K562 (cell line): Measurements from ENCODE around the gene MACROD2. TPM values are rescaled to one million over a fixed set of nuclear protein-coding genes. Genes with fewer than 3 reads are reported as not detected.

Experiments
- CBFA2T3 ChIP-seq: fragments of 450-650 bp; IDR thresholded peaks from 2 replicates; pipeline ENCODE4 v1.6.1; 2017
- CHD1 ChIP-seq: fragments of 200-600 bp; sonication (generic); IDR thresholded peaks from one replicate; pipeline ENCODE4 v1.6.1; 2012; ENCODE audit warnings: mild to moderate bottlenecking, moderate library complexity, low read length, inconsistent platforms
- GTF2E2 ChIP-seq: fragments of 200-800 bp; sonication (Bioruptor generic); IDR thresholded peaks from 2 replicates; pipeline ENCODE4 v1.6.1; 2016; ENCODE audit warnings: missing genetic modification characterization, missing compliant biosample characterization
- NONO ChIP-seq, 2 experiments: fragments of 200-400 bp in 1 of 2; fragments of 450-650 bp in 1 of 2; formaldehyde crosslinking in 1 of 2; IDR thresholded peaks; 2 replicates each; pipeline ENCODE4 v1.6.1; 2017; ENCODE audit warnings: low read depth in 2 of 2, mild to moderate bottlenecking in 2 of 2, moderate library complexity in 2 of 2, low read length in 1 of 2
- PHF8 ChIP-seq: fragments of 200-600 bp; sonication (generic); IDR thresholded peaks from 2 replicates; pipeline ENCODE4 v1.6.1; 2012; ENCODE audit warnings: mixed run types, mild to moderate bottlenecking, inconsistent platforms, low read length, moderate library complexity, borderline replicate concordance
- SOX6 ChIP-seq: fragments of 450-650 bp; IDR thresholded peaks from 2 replicates; pipeline ENCODE4 v1.6.1; 2014; ENCODE audit warnings: mild to moderate bottlenecking
- ZNF224 ChIP-seq: sonication (generic); formaldehyde crosslinking; IDR thresholded peaks from 2 replicates; pipeline ENCODE4 v1.8.0; 2022; ENCODE audit warnings: mild to moderate bottlenecking, missing genetic modification reagents
- ZNF318 ChIP-seq, 2 experiments: fragments of 450-650 bp; IDR thresholded peaks; 2 replicates each; pipeline ENCODE4 v1.6.1; 2016; ENCODE audit warnings: mild to moderate bottlenecking in 2 of 2, borderline replicate concordance in 1 of 2, low read depth in 1 of 2, moderate library complexity in 1 of 2
- ZNF76 ChIP-seq: fragments of 250-450 bp; sonication (Bioruptor Pico); IDR thresholded peaks from 2 replicates; pipeline ENCODE4 v1.4.0; 2020; ENCODE audit warnings: mild to moderate bottlenecking, moderate library complexity, borderline replicate concordance
- polyA plus RNA-seq, 8 experiments: library from polyadenylated mRNA; depleted of rRNA in 4 of 8; stranded (reverse) in 5 of 8; unstranded in 3 of 8; fragments of >200 nt; fragmentation: Nextera tagmentation in 2 of 8; fragmentation: Illumina TruSeq in 1 of 8; extraction: Ambion mirVana in 2 of 8; extraction: Trizol in 1 of 8; gene quantifications; 2 replicates each; pipeline versions ENCODE4 v1.2.1 to v1.2.3, GENCODE V29; 2011 to 2014; ENCODE audit warnings: inconsistent platforms in 1 of 8, missing spikeins in 1 of 8
- total RNA-seq, 7 experiments: library from RNA; depleted of rRNA in 6 of 7; stranded (reverse); fragments of >200 nt in 6 of 7; fragmentation: Illumina TruSeq in 2 of 7; extraction: Trizol in 2 of 7; gene quantifications; 2 replicates each; pipeline versions ENCODE4 v1.2.1 to v1.2.3, GENCODE V29; 2011 to 2021; ENCODE audit warnings: low replicate concordance in 1 of 7
- TF ChIP-seq, protein P1 (sequence below): fragments of 250-450 bp; sonication (Bioruptor Pico); IDR thresholded peaks from 2 replicates; pipeline ENCODE4 v1.8.0; 2022; ENCODE audit warnings: moderate library complexity, mild to moderate bottlenecking, inconsistent platforms
- TF ChIP-seq, protein P2 (sequence below): fragments of 250-450 bp; sonication (Bioruptor Pico); IDR thresholded peaks from 2 replicates; pipeline ENCODE4 v1.8.0; 2021; ENCODE audit warnings: moderate library complexity, mild to moderate bottlenecking, inconsistent platforms

The MACROD2 gene
- total and polyA plus RNA-seq, 9 of the 15 experiments (the other 6 are each of a cell fraction or from before 2014, with no cell fraction given): not detected

GRCh38 chr20:15166744-15167143 lies 1171.4 kb downstream of the MACROD2 start (continued):
- TF ChIP-seq ZNF318 (IDR thresholded peaks at IDR 0.05; ENCODE audit: borderline replicate concordance in 1 of 2, low read depth in 1 of 2) (no peak), CHD1 (no peak), GTF2E2 (tag) (no peak), ZNF224 (CRISPR knock-in tag) (no peak), NONO (IDR thresholded peaks at IDR 0.05; ENCODE audit: low read depth in 2 of 2, low read length in 1 of 2) (no peak), SOX6 (no peak), PHF8 (no peak), ZNF76 (CRISPR knock-in tag) (no peak), CBFA2T3 (no peak)
- TF ChIP-seq, protein P1, sequence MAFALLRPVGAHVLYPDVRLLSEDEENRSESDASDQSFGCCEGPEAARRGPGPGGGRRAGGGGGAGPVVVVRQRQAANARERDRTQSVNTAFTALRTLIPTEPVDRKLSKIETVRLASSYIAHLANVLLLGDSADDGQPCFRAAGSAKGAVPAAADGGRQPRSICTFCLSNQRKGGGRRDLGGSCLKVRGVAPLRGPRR (CRISPR knock-in tag): no peak
- TF ChIP-seq, protein P2, sequence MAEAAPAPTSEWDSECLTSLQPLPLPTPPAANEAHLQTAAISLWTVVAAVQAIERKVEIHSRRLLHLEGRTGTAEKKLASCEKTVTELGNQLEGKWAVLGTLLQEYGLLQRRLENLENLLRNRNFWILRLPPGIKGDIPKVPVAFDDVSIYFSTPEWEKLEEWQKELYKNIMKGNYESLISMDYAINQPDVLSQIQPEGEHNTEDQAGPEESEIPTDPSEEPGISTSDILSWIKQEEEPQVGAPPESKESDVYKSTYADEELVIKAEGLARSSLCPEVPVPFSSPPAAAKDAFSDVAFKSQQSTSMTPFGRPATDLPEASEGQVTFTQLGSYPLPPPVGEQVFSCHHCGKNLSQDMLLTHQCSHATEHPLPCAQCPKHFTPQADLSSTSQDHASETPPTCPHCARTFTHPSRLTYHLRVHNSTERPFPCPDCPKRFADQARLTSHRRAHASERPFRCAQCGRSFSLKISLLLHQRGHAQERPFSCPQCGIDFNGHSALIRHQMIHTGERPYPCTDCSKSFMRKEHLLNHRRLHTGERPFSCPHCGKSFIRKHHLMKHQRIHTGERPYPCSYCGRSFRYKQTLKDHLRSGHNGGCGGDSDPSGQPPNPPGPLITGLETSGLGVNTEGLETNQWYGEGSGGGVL (CRISPR knock-in tag): no peak
